ENCODE measurements around the gene C1orf116.

C1orf116 gene

DNA sequence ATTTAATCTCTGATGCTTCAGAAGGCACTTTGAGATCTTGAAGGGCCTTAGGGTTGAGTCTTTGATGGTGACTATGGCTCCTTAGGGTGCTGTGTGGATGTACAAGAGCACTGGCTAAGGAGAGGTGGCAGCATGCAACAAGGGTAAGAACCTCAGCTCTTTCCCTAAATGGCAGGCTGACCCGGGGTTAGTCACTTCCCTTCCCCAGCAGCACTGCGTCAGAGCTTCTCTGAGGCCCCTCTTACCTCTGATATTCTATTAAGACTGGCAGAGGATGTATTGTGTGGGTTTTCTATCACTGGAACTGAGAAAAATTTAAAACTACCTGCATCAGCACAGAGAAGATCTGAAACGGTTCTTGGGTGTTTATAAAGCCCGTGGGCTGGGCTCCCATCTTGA, 11.8 kb downstream of the C1orf116 start:
- no peak overlapping the region for H4K91ac ChIP-seq (ENCODE audit: low read depth, low read length)
- H3K4me1 ChIP-seq (ENCODE audit: control insufficient read depth in 1 of 2, insufficient read depth in 2 of 2, low read length in 2 of 2) = peaks cover 7 to 9% of the 10 kb centered on the region in 2 experiments
- DNase-seq = no peak
- no peak overlapping the region for H3K27ac ChIP-seq (ENCODE audit: low read depth, low read length)
- H3K23ac ChIP-seq (ENCODE audit: low read length) = no peak overlapping the region
- H3K4ac ChIP-seq (ENCODE audit: low read depth, low read length) = no peak overlapping the region
- H4K8ac ChIP-seq (ENCODE audit: low read depth, low read length) = no peak overlapping the region
- H2BK12ac ChIP-seq (ENCODE audit: low read length) = no peak overlapping the region
- H3K18ac ChIP-seq (ENCODE audit: low read length) = no peak overlapping the region
- H2BK120ac ChIP-seq (ENCODE audit: insufficient read depth, low read length, poor library complexity) = no peak overlapping the region
- H2AK5ac ChIP-seq (ENCODE audit: low read length) = no peak overlapping the region
- no peaks in the 10 kb centered on the region for H3K27me3 ChIP-seq (ENCODE audit: insufficient read depth, low read length)
- H3K79me2 ChIP-seq (ENCODE audit: control insufficient read depth, insufficient read depth, low read length, poor library complexity) = no peaks in the 10 kb centered on the region
- H3K4me3 ChIP-seq (ENCODE audit: low read depth, low read length) = no peak overlapping the region
- H4K12ac ChIP-seq (ENCODE audit: low read depth, low read length) = no peak overlapping the region
- no peaks in the 10 kb centered on the region for H3K9me3 ChIP-seq (ENCODE audit: insufficient read depth, low read depth, low read length)
- H3K4me2 ChIP-seq (ENCODE audit: low read length) = no peak overlapping the region
- no CpG with 5 or more reads among the region's 4 CpGs for WGBS (ENCODE audit: extremely low coverage, insufficient coverage, insufficient read length)
- H3K79me1 ChIP-seq (ENCODE audit: low read length) = peaks cover 2% of the 10 kb centered on the region
- no peaks in the 10 kb centered on the region for H3K36me3 ChIP-seq (ENCODE audit: control insufficient read depth in 1 of 2, insufficient read depth in 2 of 2, low read length in 2 of 2)
- no peak overlapping the region for H2AFZ ChIP-seq (ENCODE audit: insufficient read depth, low read length, poor library complexity)
- H3K14ac ChIP-seq (ENCODE audit: low read length) = no peak overlapping the region
- H2BK5ac ChIP-seq (ENCODE audit: low read depth, low read length, poor library complexity) = no peak overlapping the region
- H3K9ac ChIP-seq (ENCODE audit: low read length) = no peak overlapping the region

DNA sequence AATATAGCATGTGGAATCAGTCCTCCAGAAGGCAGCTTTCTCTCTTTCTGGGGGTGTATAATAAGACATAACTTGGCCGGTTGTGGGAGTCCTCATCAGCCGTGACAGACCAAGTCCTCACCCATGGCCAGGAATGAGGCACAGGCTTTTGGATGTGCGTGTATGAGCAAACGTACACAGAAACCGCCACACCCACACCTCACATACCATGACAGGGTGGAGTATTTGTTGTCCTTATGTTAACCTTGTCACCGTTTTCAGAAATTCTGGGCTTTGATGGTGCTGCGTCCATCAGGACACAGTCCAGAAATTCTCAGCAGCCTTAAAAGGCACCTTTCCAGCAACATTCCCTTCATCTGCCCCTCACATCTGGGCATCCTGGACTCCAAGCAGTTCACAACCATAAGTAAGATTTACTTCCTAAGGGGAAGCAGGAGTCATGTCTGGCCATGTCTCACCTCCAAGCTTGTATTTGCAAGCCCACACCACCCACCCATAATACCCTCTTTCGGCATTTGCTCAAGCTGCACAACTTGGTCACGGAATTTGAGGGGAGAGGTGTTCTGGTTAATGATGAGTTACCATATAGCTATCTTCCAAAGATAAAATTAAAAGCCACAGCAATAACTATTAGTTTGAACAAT, 12.4 kb downstream of the C1orf116 start:
- no peaks in the 10 kb centered on the region for H3K79me2 ChIP-seq (ENCODE audit: control insufficient read depth, insufficient read depth, low read length, poor library complexity)
- no peak overlapping the region for H3K27ac ChIP-seq (ENCODE audit: low read depth, low read length)
- H3K36me3 ChIP-seq (ENCODE audit: control insufficient read depth in 1 of 2, insufficient read depth in 2 of 2, low read length in 2 of 2) = no peaks in the 10 kb centered on the region
- no peak overlapping the region for H2AFZ ChIP-seq (ENCODE audit: insufficient read depth, low read length, poor library complexity)
- H3K18ac ChIP-seq (ENCODE audit: low read length) = no peak overlapping the region
- no peak overlapping the region for H4K12ac ChIP-seq (ENCODE audit: low read depth, low read length)
- no peak overlapping the region for H3K9ac ChIP-seq (ENCODE audit: low read length)
- peaks cover 2% of the 10 kb centered on the region for H3K79me1 ChIP-seq (ENCODE audit: low read length)
- no peaks in the 10 kb centered on the region for H3K9me3 ChIP-seq (ENCODE audit: insufficient read depth, low read depth, low read length)
- H4K91ac ChIP-seq (ENCODE audit: low read depth, low read length) = no peak overlapping the region
- peaks cover 6 to 7% of the 10 kb centered on the region in 2 experiments for H3K4me1 ChIP-seq (ENCODE audit: control insufficient read depth in 1 of 2, insufficient read depth in 2 of 2, low read length in 2 of 2)
- H3K23ac ChIP-seq (ENCODE audit: low read length) = no peak overlapping the region
- H4K8ac ChIP-seq (ENCODE audit: low read depth, low read length) = no peak overlapping the region
- DNase-seq = no peak
- H3K4me3 ChIP-seq (ENCODE audit: low read depth, low read length) = no peak overlapping the region
- H2BK120ac ChIP-seq (ENCODE audit: insufficient read depth, low read length, poor library complexity) = no peak overlapping the region
- no CpG with 5 or more reads among the region's 9 CpGs for WGBS (ENCODE audit: extremely low coverage, insufficient coverage, insufficient read length)
- no peak overlapping the region for H2BK12ac ChIP-seq (ENCODE audit: low read length)
- no peaks in the 10 kb centered on the region for H3K27me3 ChIP-seq (ENCODE audit: insufficient read depth, low read length)
- H3K4me2 ChIP-seq (ENCODE audit: low read length) = no peak overlapping the region
- no peak overlapping the region for H2BK5ac ChIP-seq (ENCODE audit: low read depth, low read length, poor library complexity)
- no peak overlapping the region for H3K4ac ChIP-seq (ENCODE audit: low read depth, low read length)
- H2AK5ac ChIP-seq (ENCODE audit: low read length) = no peak overlapping the region
- H3K14ac ChIP-seq (ENCODE audit: low read length) = no peak overlapping the region

DNA sequence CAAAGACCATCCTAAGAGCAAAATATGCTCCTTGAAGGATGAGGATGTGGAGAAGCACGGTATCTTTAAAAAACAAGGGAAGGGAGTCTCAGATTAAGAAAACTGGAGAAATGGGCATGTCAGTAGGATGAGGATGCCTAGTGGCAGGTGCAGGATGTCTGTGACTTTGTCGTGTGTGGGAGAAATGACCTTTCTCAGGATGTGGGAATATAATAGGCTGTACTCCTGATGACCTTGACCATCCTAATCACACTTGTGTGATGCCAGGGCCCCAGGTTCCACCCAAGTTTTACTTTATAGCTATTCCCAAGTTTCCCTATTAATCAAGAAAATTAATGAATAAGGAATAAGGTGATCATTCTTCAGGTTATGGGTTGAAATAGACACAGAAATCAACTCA, 12.9 kb downstream of the C1orf116 start:
- Histone ChIP-seq H3K79me1 (ENCODE audit: low read length) (peaks cover 2% of the 10 kb centered on the region), H3K4me2 (ENCODE audit: low read length) (no peak overlapping the region), H3K14ac (ENCODE audit: low read length) (no peak overlapping the region), H3K18ac (ENCODE audit: low read length) (no peak overlapping the region), H3K9me3 (ENCODE audit: insufficient read depth, low read depth, low read length) (no peaks in the 10 kb centered on the region), H4K8ac (ENCODE audit: low read depth, low read length) (no peak overlapping the region), H4K91ac (ENCODE audit: low read depth, low read length) (no peak overlapping the region), H3K4ac (ENCODE audit: low read depth, low read length) (no peak overlapping the region), H3K36me3 (ENCODE audit: control insufficient read depth in 1 of 2, insufficient read depth in 2 of 2, low read length in 2 of 2) (no peaks in the 10 kb centered on the region), H2BK12ac (ENCODE audit: low read length) (no peak overlapping the region), H2AK5ac (ENCODE audit: low read length) (no peak overlapping the region), H2AFZ (ENCODE audit: insufficient read depth, low read length, poor library complexity) (no peak overlapping the region), H4K12ac (ENCODE audit: low read depth, low read length) (no peak overlapping the region), H3K23ac (ENCODE audit: low read length) (no peak overlapping the region), H3K4me1 (ENCODE audit: control insufficient read depth in 1 of 2, insufficient read depth in 2 of 2, low read length in 2 of 2) (peaks cover 2 to 3% of the 10 kb centered on the region in 2 experiments), H3K27me3 (ENCODE audit: insufficient read depth, low read length) (no peaks in the 10 kb centered on the region), H3K4me3 (ENCODE audit: low read depth, low read length) (no peak overlapping the region), H3K9ac (ENCODE audit: low read length) (no peak overlapping the region), H3K79me2 (ENCODE audit: control insufficient read depth, insufficient read depth, low read length, poor library complexity) (no peaks in the 10 kb centered on the region), H2BK120ac (ENCODE audit: insufficient read depth, low read length, poor library complexity) (no peak overlapping the region), H2BK5ac (ENCODE audit: low read depth, low read length, poor library complexity) (no peak overlapping the region), H3K27ac (ENCODE audit: low read depth, low read length) (no peak overlapping the region)
- WGBS (ENCODE audit: extremely low coverage, insufficient coverage, insufficient read length) = no CpG with 5 or more reads among the region's 2 CpGs
- no peak for DNase-seq

DNA sequence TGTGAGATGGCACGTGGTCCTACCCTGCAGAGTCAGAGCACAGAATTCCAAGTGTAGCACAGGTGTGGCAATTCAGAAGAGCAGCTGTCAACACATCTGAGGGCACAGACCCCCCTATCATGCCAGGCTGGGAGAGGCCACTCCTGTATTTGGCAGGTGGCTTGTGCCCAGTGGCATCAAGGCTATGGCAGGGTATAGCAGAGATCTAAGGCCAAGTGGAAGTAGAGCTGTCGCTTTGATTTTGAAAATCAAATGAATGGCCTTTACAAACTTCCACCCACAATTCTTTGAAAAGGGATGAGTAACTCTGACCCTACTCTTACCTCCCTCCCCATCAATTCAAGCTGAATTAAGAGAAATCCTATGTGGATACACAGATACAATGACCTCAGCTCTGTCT, 13.4 kb downstream of the C1orf116 start:
- Histone ChIP-seq H3K23ac (ENCODE audit: low read length) (no peak overlapping the region), H4K12ac (ENCODE audit: low read depth, low read length) (no peak overlapping the region), H3K14ac (ENCODE audit: low read length) (no peak overlapping the region), H4K8ac (ENCODE audit: low read depth, low read length) (no peak overlapping the region), H3K36me3 (ENCODE audit: control insufficient read depth in 1 of 2, insufficient read depth in 2 of 2, low read length in 2 of 2) (no peaks in the 10 kb centered on the region), H2AK5ac (ENCODE audit: low read length) (no peak overlapping the region), H2BK5ac (ENCODE audit: low read depth, low read length, poor library complexity) (no peak overlapping the region), H3K27me3 (ENCODE audit: insufficient read depth, low read length) (no peaks in the 10 kb centered on the region), H3K4me3 (ENCODE audit: low read depth, low read length) (no peak overlapping the region), H2AFZ (ENCODE audit: insufficient read depth, low read length, poor library complexity) (no peak overlapping the region), H2BK12ac (ENCODE audit: low read length) (no peak overlapping the region), H3K4me1 (ENCODE audit: control insufficient read depth in 1 of 2, insufficient read depth in 2 of 2, low read length in 2 of 2) (no peaks in the 10 kb centered on the region), H3K4me2 (ENCODE audit: low read length) (no peak overlapping the region), H3K79me1 (ENCODE audit: low read length) (no peaks in the 10 kb centered on the region), H3K27ac (ENCODE audit: low read depth, low read length) (no peak overlapping the region), H3K4ac (ENCODE audit: low read depth, low read length) (no peak overlapping the region), H3K79me2 (ENCODE audit: control insufficient read depth, insufficient read depth, low read length, poor library complexity) (no peaks in the 10 kb centered on the region), H4K91ac (ENCODE audit: low read depth, low read length) (no peak overlapping the region), H2BK120ac (ENCODE audit: insufficient read depth, low read length, poor library complexity) (no peak overlapping the region), H3K9ac (ENCODE audit: low read length) (no peak overlapping the region), H3K18ac (ENCODE audit: low read length) (no peak overlapping the region), H3K9me3 (ENCODE audit: insufficient read depth, low read depth, low read length) (no peaks in the 10 kb centered on the region)
- no CpG with 5 or more reads among the region's 2 CpGs for WGBS (ENCODE audit: extremely low coverage, insufficient coverage, insufficient read length)
- DNase-seq = no peak
